ENCODE measurements around the gene GALNS. TPM values are rescaled to one million over a fixed set of nuclear protein-coding genes. Genes with fewer than 3 reads are reported as not detected.

GALNS gene
- total RNA-seq, 2 experiments from 2014 or later = 17.2 to 49.0 TPM

- Histone ChIP-seq H3K4me2 (ENCODE audit: low read length) (no peak overlapping the region), H3K27ac (ENCODE audit: low read depth, low read length, poor library complexity, severe bottlenecking) (no peak overlapping the region), H2AFZ (ENCODE audit: low read length) (no peak overlapping the region), H3K79me2 (ENCODE audit: insufficient read depth, low read depth, low read length) (no peaks in the 10 kb centered on the region), H4K20me1 (ENCODE audit: insufficient read depth, low read length) (no peaks in the 10 kb centered on the region), H3K9me3 (ENCODE audit: low read length) (no peaks in the 10 kb centered on the region), H3K36me3 (ENCODE audit: insufficient read depth, low read length) (no peaks in the 10 kb centered on the region), H3K4me3 (ENCODE audit: low read depth, low read length, poor library complexity, severe bottlenecking) (no peak overlapping the region), H3K4me1 (ENCODE audit: insufficient read depth, low read length, poor library complexity, severe bottlenecking) (no peaks in the 10 kb centered on the region), H3K9me2 (ENCODE audit: insufficient read depth, low read length) (no peaks in the 10 kb centered on the region)
- ChIA-PET POLR2A (no interaction called here), CTCF (ENCODE audit: unreplicated experiment) (no interaction called here)
- no TSS peak for BruUV-seq (replicated peaks)
- TF ChIP-seq EZH2phosphoT487 (IDR thresholded peaks at IDR 0.05; ENCODE audit: borderline replicate concordance, low read depth, low read length) (no peak), CTCF (conservative IDR thresholded peaks at IDR 0.05; ENCODE audit: low read length) (no peak)
- intact Hi-C loops (cut with micrococcal nuclease; ENCODE audit: unreplicated experiment) = no loop called here
- DNase-seq (ENCODE audit: low spot score) = no peak
Measured at GRCh38 chr16:88837806-88838205, 18.9 kb downstream of the GALNS start.

GRCh38 chr16:88836791-88837190 is 20.0 kb downstream of the GALNS start:
- Histone ChIP-seq H3K36me3 (ENCODE audit: insufficient read depth, low read length) (no peaks in the 10 kb centered on the region), H3K9me2 (ENCODE audit: insufficient read depth, low read length) (no peaks in the 10 kb centered on the region), H3K4me2 (ENCODE audit: low read length) (no peak overlapping the region), H3K4me1 (ENCODE audit: insufficient read depth, low read length, poor library complexity, severe bottlenecking) (no peaks in the 10 kb centered on the region), H3K9me3 (ENCODE audit: low read length) (no peaks in the 10 kb centered on the region), H2AFZ (ENCODE audit: low read length) (no peak overlapping the region), H3K27ac (ENCODE audit: low read depth, low read length, poor library complexity, severe bottlenecking) (no peak overlapping the region), H4K20me1 (ENCODE audit: insufficient read depth, low read length) (no peaks in the 10 kb centered on the region), H3K79me2 (ENCODE audit: insufficient read depth, low read depth, low read length) (no peaks in the 10 kb centered on the region), H3K4me3 (ENCODE audit: low read depth, low read length, poor library complexity, severe bottlenecking) (no peak overlapping the region)
- DNase-seq (ENCODE audit: low spot score) = no peak
- TF ChIP-seq CTCF (conservative IDR thresholded peaks at IDR 0.05; ENCODE audit: low read length) (no peak), EZH2phosphoT487 (IDR thresholded peaks at IDR 0.05; ENCODE audit: borderline replicate concordance, low read depth, low read length) (no peak)
- BruUV-seq (replicated peaks) = no TSS peak
- ChIA-PET CTCF (ENCODE audit: unreplicated experiment) (no interaction called here), POLR2A (no interaction called here)
- intact Hi-C loops (cut with micrococcal nuclease; ENCODE audit: unreplicated experiment) = no loop called here

- ChIA-PET POLR2A (no interaction called here), CTCF (ENCODE audit: unreplicated experiment) (no interaction called here)
- Histone ChIP-seq H4K20me1 (ENCODE audit: insufficient read depth, low read length) (no peaks in the 10 kb centered on the region), H3K4me3 (ENCODE audit: low read depth, low read length, poor library complexity, severe bottlenecking) (no peak overlapping the region), H3K27ac (ENCODE audit: low read depth, low read length, poor library complexity, severe bottlenecking) (no peak overlapping the region), H3K4me2 (ENCODE audit: low read length) (no peak overlapping the region), H3K36me3 (ENCODE audit: insufficient read depth, low read length) (no peaks in the 10 kb centered on the region), H2AFZ (ENCODE audit: low read length) (no peak overlapping the region), H3K9me2 (ENCODE audit: insufficient read depth, low read length) (no peaks in the 10 kb centered on the region), H3K4me1 (ENCODE audit: insufficient read depth, low read length, poor library complexity, severe bottlenecking) (no peaks in the 10 kb centered on the region), H3K9me3 (ENCODE audit: low read length) (no peaks in the 10 kb centered on the region), H3K79me2 (ENCODE audit: insufficient read depth, low read depth, low read length) (no peaks in the 10 kb centered on the region)
- no peak for DNase-seq (ENCODE audit: low spot score)
- TF ChIP-seq CTCF (conservative IDR thresholded peaks at IDR 0.05; ENCODE audit: low read length) (no peak), EZH2phosphoT487 (IDR thresholded peaks at IDR 0.05; ENCODE audit: borderline replicate concordance, low read depth, low read length) (no peak)
- BruUV-seq (replicated peaks) = no TSS peak
- intact Hi-C loops (cut with micrococcal nuclease; ENCODE audit: unreplicated experiment) = no loop called here
Measured at GRCh38 chr16:88835818-88836217, 20.9 kb downstream of the GALNS start.
